HepG2 (cell line): ENCODE results near the gene VGF. TPM values are rescaled to one million over a fixed set of nuclear protein-coding genes. Genes with fewer than 3 reads are reported as not detected.

Experiments
- BORCS8-MEF2B ChIP-seq: sonication (generic); formaldehyde crosslinking; IDR thresholded peaks from 2 replicates; pipeline ENCODE4 v1.8.0; 2022; ENCODE audit warnings: mild to moderate bottlenecking, missing genetic modification reagents
- DR1 ChIP-seq: sonication (generic); formaldehyde crosslinking; IDR thresholded peaks from 2 replicates; pipeline ENCODE4 v1.8.0; 2021; ENCODE audit warnings: mild to moderate bottlenecking, missing genetic modification reagents, inconsistent platforms
- EHMT2 ChIP-seq: fragments of 200-600 bp; sonication (generic); IDR thresholded peaks from 2 replicates; pipeline ENCODE4 v1.7.0; 2017; ENCODE audit warnings: antibody characterized with exemption, low read depth, low read length, borderline replicate concordance
- FOXJ3 ChIP-seq: sonication (generic); formaldehyde crosslinking; IDR thresholded peaks from 2 replicates; pipeline ENCODE4 v1.4.0; 2020; ENCODE audit warnings: missing genetic modification reagents, mild to moderate bottlenecking, borderline replicate concordance
- FOXK1 ChIP-seq: sonication (generic); formaldehyde crosslinking; IDR thresholded peaks from 2 replicates; pipeline ENCODE4 v1.4.0; 2020; ENCODE audit warnings: low read depth, missing genetic modification reagents, borderline replicate concordance
- FOXP1 ChIP-seq, 2 experiments: fragments of 450-650 bp in 1 of 2; IDR thresholded peaks; 2 replicates each; pipeline ENCODE4 v1.6.1; 2017 to 2018; ENCODE audit warnings: antibody characterized with exemption in 1 of 2
- HDAC6 ChIP-seq: fragments of 200-600 bp; sonication (generic); IDR thresholded peaks from 2 replicates; pipeline ENCODE4 v1.7.0; 2017; ENCODE audit warnings: mild to moderate bottlenecking, antibody characterized with exemption, low read length, low read depth
- JUND ChIP-seq: sonication (generic); formaldehyde crosslinking; IDR thresholded peaks from 2 replicates; pipeline ENCODE4 v1.8.0; 2022; ENCODE audit warnings: mild to moderate bottlenecking, missing genetic modification reagents
- NFKB2 ChIP-seq: sonication (generic); formaldehyde crosslinking; IDR thresholded peaks from 2 replicates; pipeline ENCODE4 v1.4.0; 2020; ENCODE audit warnings: missing genetic modification reagents, borderline replicate concordance
- NFYC ChIP-seq: IDR thresholded peaks from 2 replicates; pipeline ENCODE4 v1.6.1; 2016; ENCODE audit warnings: missing genetic modification reagents, missing compliant biosample characterization
- PHF21A ChIP-seq: sonication (generic); formaldehyde crosslinking; IDR thresholded peaks from 2 replicates; pipeline ENCODE4 v1.5.0; 2020; ENCODE audit warnings: mild to moderate bottlenecking, missing genetic modification reagents
- SMAD1 ChIP-seq: sonication (generic); formaldehyde crosslinking; IDR thresholded peaks from 2 replicates; pipeline ENCODE4 v1.4.0; 2020; ENCODE audit warnings: missing genetic modification reagents, low read depth, mild to moderate bottlenecking, borderline replicate concordance
- SMAD9 ChIP-seq: sonication (generic); formaldehyde crosslinking; IDR thresholded peaks from 2 replicates; pipeline ENCODE4 v1.5.1; 2020; ENCODE audit warnings: mild to moderate bottlenecking, missing genetic modification reagents
- SMYD3 ChIP-seq: sonication (generic); formaldehyde crosslinking; IDR thresholded peaks from 2 replicates; pipeline ENCODE4 v1.8.1; 2023; ENCODE audit warnings: mild to moderate bottlenecking, missing genetic modification reagents
- SP1 ChIP-seq, 2 experiments: fragments of 450-650 bp in 1 of 2; sonication (generic) in 1 of 2; formaldehyde crosslinking in 1 of 2; IDR thresholded peaks; 2 replicates each; pipeline versions ENCODE4 v1.4.0 to v1.6.1; 2016 to 2020; ENCODE audit warnings: missing genetic modification reagents in 1 of 2
- ZNF484 ChIP-seq: sonication (generic); formaldehyde crosslinking; IDR thresholded peaks from 2 replicates; pipeline ENCODE4 v1.5.1; 2020; ENCODE audit warnings: mild to moderate bottlenecking, low read depth, missing genetic modification reagents, borderline replicate concordance
- ZNF569 ChIP-seq: sonication (generic); formaldehyde crosslinking; IDR thresholded peaks from 2 replicates; pipeline ENCODE4 v1.5.0; 2020; ENCODE audit warnings: mild to moderate bottlenecking, missing genetic modification reagents, moderate library complexity, borderline replicate concordance
- ZNF570 ChIP-seq: sonication (generic); formaldehyde crosslinking; IDR thresholded peaks from 2 replicates; pipeline ENCODE4 v1.4.0; 2020; ENCODE audit warnings: mild to moderate bottlenecking, missing genetic modification reagents, borderline replicate concordance
- ZNF607 ChIP-seq: sonication (generic); formaldehyde crosslinking; IDR thresholded peaks from 2 replicates; pipeline ENCODE4 v1.5.1; 2020; ENCODE audit warnings: missing genetic modification reagents, mild to moderate bottlenecking, borderline replicate concordance
- polyA plus RNA-seq, 8 experiments: library from polyadenylated mRNA; depleted of rRNA in 3 of 8; stranded (reverse) in 7 of 8; unstranded in 1 of 8; fragments of >200 nt; fragmentation: Illumina TruSeq in 4 of 8; extraction: Trizol in 4 of 8; gene quantifications; 2 replicates each; pipeline versions ENCODE4 v1.2.1 to v1.2.3, GENCODE V29; 2011 to 2016; ENCODE audit warnings: low read depth in 4 of 8, missing spikeins in 1 of 8, mixed read lengths in 1 of 8; ENCODE audit not compliant: insufficient read depth in 1 of 8
- total RNA-seq, 5 experiments: library from RNA; depleted of rRNA; stranded (reverse); fragments of >200 nt; fragmentation: Illumina TruSeq; extraction: Trizol; gene quantifications; 2 replicates each; pipeline ENCODE4 v1.2.3, GENCODE V29; 2016; ENCODE audit warnings: low read depth in 1 of 5
- TF ChIP-seq, protein P1 (sequence below): sonication (generic); formaldehyde crosslinking; conservative IDR thresholded peaks from 2 replicates; pipeline ENCODE4 v1.4.0; 2020; ENCODE audit warnings: mild to moderate bottlenecking, missing genetic modification reagents, moderate library complexity
- TF ChIP-seq, protein P2 (sequence below): sonication (generic); formaldehyde crosslinking; IDR thresholded peaks from 2 replicates; pipeline ENCODE4 v1.5.0; 2020; ENCODE audit warnings: mild to moderate bottlenecking, missing genetic modification reagents
- TF ChIP-seq, protein P3 (sequence below): sonication (generic); formaldehyde crosslinking; IDR thresholded peaks from 2 replicates; pipeline ENCODE4 v1.5.0; 2020; ENCODE audit warnings: missing genetic modification reagents, mild to moderate bottlenecking, borderline replicate concordance

Gene VGF
- total and polyA plus RNA-seq, 2 of the 13 experiments (the other 11 are each of a cell fraction or from before 2014, with no cell fraction given) = 0.12 to 0.46 TPM

- TF ChIP-seq, protein P1, sequence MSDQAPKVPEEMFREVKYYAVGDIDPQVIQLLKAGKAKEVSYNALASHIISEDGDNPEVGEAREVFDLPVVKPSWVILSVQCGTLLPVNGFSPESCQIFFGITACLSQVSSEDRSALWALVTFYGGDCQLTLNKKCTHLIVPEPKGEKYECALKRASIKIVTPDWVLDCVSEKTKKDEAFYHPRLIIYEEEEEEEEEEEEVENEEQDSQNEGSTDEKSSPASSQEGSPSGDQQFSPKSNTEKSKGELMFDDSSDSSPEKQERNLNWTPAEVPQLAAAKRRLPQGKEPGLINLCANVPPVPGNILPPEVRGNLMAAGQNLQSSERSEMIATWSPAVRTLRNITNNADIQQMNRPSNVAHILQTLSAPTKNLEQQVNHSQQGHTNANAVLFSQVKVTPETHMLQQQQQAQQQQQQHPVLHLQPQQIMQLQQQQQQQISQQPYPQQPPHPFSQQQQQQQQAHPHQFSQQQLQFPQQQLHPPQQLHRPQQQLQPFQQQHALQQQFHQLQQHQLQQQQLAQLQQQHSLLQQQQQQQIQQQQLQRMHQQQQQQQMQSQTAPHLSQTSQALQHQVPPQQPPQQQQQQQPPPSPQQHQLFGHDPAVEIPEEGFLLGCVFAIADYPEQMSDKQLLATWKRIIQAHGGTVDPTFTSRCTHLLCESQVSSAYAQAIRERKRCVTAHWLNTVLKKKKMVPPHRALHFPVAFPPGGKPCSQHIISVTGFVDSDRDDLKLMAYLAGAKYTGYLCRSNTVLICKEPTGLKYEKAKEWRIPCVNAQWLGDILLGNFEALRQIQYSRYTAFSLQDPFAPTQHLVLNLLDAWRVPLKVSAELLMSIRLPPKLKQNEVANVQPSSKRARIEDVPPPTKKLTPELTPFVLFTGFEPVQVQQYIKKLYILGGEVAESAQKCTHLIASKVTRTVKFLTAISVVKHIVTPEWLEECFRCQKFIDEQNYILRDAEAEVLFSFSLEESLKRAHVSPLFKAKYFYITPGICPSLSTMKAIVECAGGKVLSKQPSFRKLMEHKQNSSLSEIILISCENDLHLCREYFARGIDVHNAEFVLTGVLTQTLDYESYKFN = peak; percentile 69
- TF ChIP-seq FOXJ3 (CRISPR knock-in tag) = no peak
- no peak for TF ChIP-seq FOXP1 (IDR thresholded peaks at IDR 0.05)
- no peak for TF ChIP-seq FOXP1 (CRISPR knock-in tag; IDR thresholded peaks at IDR 0.05)
- no peak for TF ChIP-seq SMAD1 (CRISPR knock-in tag)
- TF ChIP-seq, protein P2, sequence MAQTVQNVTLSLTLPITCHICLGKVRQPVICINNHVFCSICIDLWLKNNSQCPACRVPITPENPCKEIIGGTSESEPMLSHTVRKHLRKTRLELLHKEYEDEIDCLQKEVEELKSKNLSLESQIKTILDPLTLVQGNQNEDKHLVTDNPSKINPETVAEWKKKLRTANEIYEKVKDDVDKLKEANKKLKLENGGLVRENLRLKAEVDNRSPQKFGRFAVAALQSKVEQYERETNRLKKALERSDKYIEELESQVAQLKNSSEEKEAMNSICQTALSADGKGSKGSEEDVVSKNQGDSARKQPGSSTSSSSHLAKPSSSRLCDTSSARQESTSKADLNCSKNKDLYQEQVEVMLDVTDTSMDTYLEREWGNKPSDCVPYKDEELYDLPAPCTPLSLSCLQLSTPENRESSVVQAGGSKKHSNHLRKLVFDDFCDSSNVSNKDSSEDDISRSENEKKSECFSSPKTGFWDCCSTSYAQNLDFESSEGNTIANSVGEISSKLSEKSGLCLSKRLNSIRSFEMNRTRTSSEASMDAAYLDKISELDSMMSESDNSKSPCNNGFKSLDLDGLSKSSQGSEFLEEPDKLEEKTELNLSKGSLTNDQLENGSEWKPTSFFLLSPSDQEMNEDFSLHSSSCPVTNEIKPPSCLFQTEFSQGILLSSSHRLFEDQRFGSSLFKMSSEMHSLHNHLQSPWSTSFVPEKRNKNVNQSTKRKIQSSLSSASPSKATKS (CRISPR knock-in tag) = no peak
- TF ChIP-seq FOXK1 (CRISPR knock-in tag) = no peak
- TF ChIP-seq BORCS8-MEF2B = peak; percentile 56; the same call in 1 of the 2 replicates
- no peak for TF ChIP-seq EHMT2
- TF ChIP-seq ZNF570 (CRISPR knock-in tag) = no peak
- TF ChIP-seq DR1 = peak; percentile 79
- TF ChIP-seq NFYC (CRISPR knock-in tag) = no peak
- no peak for TF ChIP-seq ZNF484
- TF ChIP-seq, protein P3, sequence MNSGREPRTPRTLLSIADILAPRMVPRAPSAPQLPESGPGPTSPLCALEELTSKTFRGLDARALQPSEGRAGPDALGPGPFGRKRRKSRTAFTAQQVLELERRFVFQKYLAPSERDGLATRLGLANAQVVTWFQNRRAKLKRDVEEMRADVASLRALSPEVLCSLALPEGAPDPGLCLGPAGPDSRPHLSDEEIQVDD (CRISPR knock-in tag) = no peak
- no peak for TF ChIP-seq ZNF569 (CRISPR knock-in tag)
- no peak for TF ChIP-seq SP1 (IDR thresholded peaks at IDR 0.05)
- peak; percentile 6; the same call in 1 of the 2 replicates for TF ChIP-seq SP1 (CRISPR knock-in tag; IDR thresholded peaks at IDR 0.05)
- TF ChIP-seq PHF21A (CRISPR knock-in tag) = peak; percentile 67
- TF ChIP-seq NFKB2 = 0 out of 2 replicates have a peak, but pooled peaks have one; percentile 91
- no peak for TF ChIP-seq JUND (CRISPR knock-in tag)
- no peak for TF ChIP-seq HDAC6
- TF ChIP-seq SMAD9 (CRISPR knock-in tag) = no peak
- TF ChIP-seq ZNF607 (CRISPR knock-in tag) = no peak
- TF ChIP-seq SMYD3 = 0 out of 2 replicates have a peak, but pooled peaks have one; percentile 35
These were observed 36.6 kb upstream of the VGF start (continued) for GRCh38 chr7:101201695-101202602.
